ENCODE measurements around the gene RASL10A.

RASL10A gene

DNA sequence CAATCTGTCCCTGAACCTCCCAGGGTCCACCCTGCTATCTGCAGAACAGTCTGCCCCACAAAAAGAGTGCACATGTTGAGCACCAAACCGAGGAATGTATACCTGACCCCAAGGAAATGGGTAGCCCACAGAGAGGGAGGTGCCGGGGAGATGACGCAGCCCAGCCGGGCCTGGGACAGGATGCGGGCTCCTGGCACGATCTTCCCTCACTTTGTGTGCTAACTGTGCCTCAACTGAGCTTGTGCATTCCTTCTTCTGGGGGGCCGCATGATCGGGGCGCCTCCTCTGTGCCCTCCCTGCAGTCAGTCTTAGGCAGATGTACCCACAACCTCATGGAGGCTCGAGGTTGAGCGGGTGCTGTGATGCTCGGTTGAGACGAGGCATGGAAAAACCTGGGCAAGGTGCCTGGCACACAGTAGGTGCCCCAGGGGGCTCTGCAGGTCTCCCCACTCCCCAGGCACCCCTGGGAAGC, 6.7 kb downstream of the RASL10A start:
- Histone ChIP-seq H3K9me3 (ENCODE audit: insufficient read depth, low read depth, low read length) (peaks cover 3% of the 10 kb centered on the region), H3K14ac (ENCODE audit: low read length) (no peak overlapping the region), H3K4me2 (ENCODE audit: low read length) (no peak overlapping the region), H3K27me3 (ENCODE audit: insufficient read depth, low read length) (peaks cover 7% of the 10 kb centered on the region), H2BK5ac (ENCODE audit: low read depth, low read length, poor library complexity) (no peak overlapping the region), H3K4me1 (ENCODE audit: control insufficient read depth in 1 of 2, insufficient read depth in 2 of 2, low read length in 2 of 2) (peaks cover 25 to 33% of the 10 kb centered on the region in 2 experiments), H3K4me3 (ENCODE audit: low read depth, low read length) (no peak overlapping the region), H2BK12ac (ENCODE audit: low read length) (no peak overlapping the region), H2AFZ (ENCODE audit: insufficient read depth, low read length, poor library complexity) (no peak overlapping the region), H4K91ac (ENCODE audit: low read depth, low read length) (no peak overlapping the region), H4K8ac (ENCODE audit: low read depth, low read length) (no peak overlapping the region), H3K18ac (ENCODE audit: low read length) (no peak overlapping the region), H3K9ac (ENCODE audit: low read length) (no peak overlapping the region), H3K79me2 (ENCODE audit: control insufficient read depth, insufficient read depth, low read length, poor library complexity) (peaks cover 5% of the 10 kb centered on the region), H3K79me1 (ENCODE audit: low read length) (peaks cover 14% of the 10 kb centered on the region), H3K23ac (ENCODE audit: low read length) (no peak overlapping the region), H3K36me3 (ENCODE audit: control insufficient read depth in 1 of 2, insufficient read depth in 2 of 2, low read length in 2 of 2) (peaks cover 7 to 9% of the 10 kb centered on the region in 2 experiments), H2BK120ac (ENCODE audit: insufficient read depth, low read length, poor library complexity) (no peak overlapping the region), H4K12ac (ENCODE audit: low read depth, low read length) (no peak overlapping the region), H2AK5ac (ENCODE audit: low read length) (no peak overlapping the region), H3K27ac (ENCODE audit: low read depth, low read length) (no peak overlapping the region), H3K4ac (ENCODE audit: low read depth, low read length) (no peak overlapping the region)
- no CpG with 5 or more reads among the region's 13 CpGs for WGBS (ENCODE audit: extremely low coverage, insufficient coverage, insufficient read length)
- no peak for DNase-seq

DNA sequence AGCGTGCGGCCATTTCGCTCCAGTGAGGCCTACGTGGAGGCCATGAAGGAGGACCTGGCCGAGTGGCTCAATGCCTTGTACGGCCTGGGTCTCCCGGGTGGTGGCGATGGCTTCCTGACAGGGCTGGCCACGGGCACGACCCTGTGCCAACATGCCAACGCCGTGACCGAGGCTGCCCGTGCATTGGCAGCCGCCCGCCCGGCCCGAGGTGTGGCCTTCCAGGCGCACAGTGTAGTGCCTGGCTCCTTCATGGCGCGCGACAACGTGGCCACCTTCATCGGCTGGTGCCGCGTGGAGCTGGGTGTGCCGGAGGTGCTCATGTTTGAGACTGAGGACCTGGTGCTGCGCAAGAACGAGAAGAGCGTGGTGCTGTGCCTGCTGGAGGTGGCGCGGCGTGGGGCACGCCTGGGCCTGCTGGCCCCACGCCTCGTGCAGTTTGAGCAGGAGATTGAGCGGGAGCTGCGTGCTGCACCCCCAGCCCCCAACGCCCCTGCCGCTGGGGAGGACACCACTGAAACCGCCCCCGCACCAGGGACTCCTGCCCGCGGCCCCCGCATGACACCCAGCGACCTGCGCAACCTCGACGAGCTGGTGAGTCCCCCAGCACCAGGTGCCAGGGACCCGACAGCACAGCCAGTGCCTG, 7.2 kb downstream of the RASL10A start:
- H2AK5ac ChIP-seq (ENCODE audit: low read length), result no peak overlapping the region

DNA sequence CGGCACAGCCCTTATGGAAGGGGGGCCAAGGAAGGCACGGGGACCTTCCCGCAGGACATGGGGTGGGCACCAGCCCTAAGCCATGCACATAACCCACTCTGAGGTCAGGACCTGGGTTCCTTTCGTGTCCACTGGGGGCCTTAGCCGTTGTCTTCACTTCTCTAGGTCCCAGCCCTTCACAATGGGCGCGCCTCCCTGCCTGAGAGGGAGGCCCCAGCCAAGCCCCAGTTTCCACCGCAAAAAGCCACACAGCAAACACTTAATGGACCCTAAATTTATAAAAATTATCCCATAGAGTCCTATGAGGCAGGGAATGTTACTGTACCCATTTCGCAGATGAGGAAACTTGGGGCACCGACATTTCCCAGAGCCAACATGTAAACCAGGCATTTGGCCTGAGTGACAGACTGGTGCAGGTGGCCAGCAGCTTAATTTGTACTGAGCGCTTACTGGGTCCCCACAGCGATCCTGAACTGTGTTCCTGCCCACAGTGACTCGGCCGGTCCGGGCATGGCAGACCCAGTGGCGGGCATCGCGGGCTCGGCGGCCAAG, 7.8 kb downstream of the RASL10A start:
- no peak for DNase-seq
- Histone ChIP-seq H2AK5ac (ENCODE audit: low read length) (peak overlapping the region; percentile 96), H4K8ac (ENCODE audit: low read depth, low read length) (peak overlapping the region; percentile 74), H3K27ac (ENCODE audit: low read depth, low read length) (no peak overlapping the region), H2BK120ac (ENCODE audit: insufficient read depth, low read length, poor library complexity) (peak overlapping the region; percentile 89), H3K4me2 (ENCODE audit: low read length) (peak overlapping the region; percentile 86), H3K23ac (ENCODE audit: low read length) (no peak overlapping the region), H3K9ac (ENCODE audit: low read length) (peak overlapping the region; percentile 2), H3K79me2 (ENCODE audit: control insufficient read depth, insufficient read depth, low read length, poor library complexity) (peaks cover 5% of the 10 kb centered on the region), H3K27me3 (ENCODE audit: insufficient read depth, low read length) (no peaks in the 10 kb centered on the region), H3K14ac (ENCODE audit: low read length) (peak overlapping the region; percentile 90), H3K79me1 (ENCODE audit: low read length) (peaks cover 14% of the 10 kb centered on the region), H3K4me1 (ENCODE audit: control insufficient read depth in 1 of 2, insufficient read depth in 2 of 2, low read length in 2 of 2) (peaks cover 25 to 33% of the 10 kb centered on the region in 2 experiments), H3K9me3 (ENCODE audit: insufficient read depth, low read depth, low read length) (no peaks in the 10 kb centered on the region), H3K18ac (ENCODE audit: low read length) (peak overlapping the region; percentile 73), H4K91ac (ENCODE audit: low read depth, low read length) (peak overlapping the region; percentile 86), H4K12ac (ENCODE audit: low read depth, low read length) (peak overlapping the region; percentile 70), H3K4me3 (ENCODE audit: low read depth, low read length) (peak overlapping the region; percentile 74), H2BK12ac (ENCODE audit: low read length) (peak overlapping the region; percentile 83), H2BK5ac (ENCODE audit: low read depth, low read length, poor library complexity) (peak overlapping the region; percentile 60), H3K4ac (ENCODE audit: low read depth, low read length) (peak overlapping the region; percentile 61), H2AFZ (ENCODE audit: insufficient read depth, low read length, poor library complexity) (peak overlapping the region; percentile 46), H3K36me3 (ENCODE audit: control insufficient read depth in 1 of 2, insufficient read depth in 2 of 2, low read length in 2 of 2) (peaks cover 7 to 9% of the 10 kb centered on the region in 2 experiments)
- no CpG with 5 or more reads among the region's 20 CpGs for WGBS (ENCODE audit: extremely low coverage, insufficient coverage, insufficient read length)

More for the DNA sequence above, 7.2 kb downstream of the RASL10A start:
- Histone ChIP-seq H3K4me2 (ENCODE audit: low read length) (no peak overlapping the region), H3K79me2 (ENCODE audit: control insufficient read depth, insufficient read depth, low read length, poor library complexity) (peaks cover 5% of the 10 kb centered on the region), H3K79me1 (ENCODE audit: low read length) (peaks cover 14% of the 10 kb centered on the region), H3K27ac (ENCODE audit: low read depth, low read length) (no peak overlapping the region), H3K4ac (ENCODE audit: low read depth, low read length) (no peak overlapping the region), H3K23ac (ENCODE audit: low read length) (no peak overlapping the region), H3K27me3 (ENCODE audit: insufficient read depth, low read length) (peaks cover 2% of the 10 kb centered on the region), H3K14ac (ENCODE audit: low read length) (no peak overlapping the region), H3K9me3 (ENCODE audit: insufficient read depth, low read depth, low read length) (peaks cover 2% of the 10 kb centered on the region), H4K91ac (ENCODE audit: low read depth, low read length) (no peak overlapping the region), H3K18ac (ENCODE audit: low read length) (peak overlapping the region; percentile 13), H4K12ac (ENCODE audit: low read depth, low read length) (no peak overlapping the region), H2BK5ac (ENCODE audit: low read depth, low read length, poor library complexity) (no peak overlapping the region), H2AFZ (ENCODE audit: insufficient read depth, low read length, poor library complexity) (no peak overlapping the region), H2BK12ac (ENCODE audit: low read length) (no peak overlapping the region), H3K36me3 (ENCODE audit: control insufficient read depth in 1 of 2, insufficient read depth in 2 of 2, low read length in 2 of 2) (peaks cover 7 to 9% of the 10 kb centered on the region in 2 experiments), H2BK120ac (ENCODE audit: insufficient read depth, low read length, poor library complexity) (no peak overlapping the region), H3K4me3 (ENCODE audit: low read depth, low read length) (no peak overlapping the region), H3K9ac (ENCODE audit: low read length) (no peak overlapping the region), H3K4me1 (ENCODE audit: control insufficient read depth in 1 of 2, insufficient read depth in 2 of 2, low read length in 2 of 2) (peaks cover 25 to 33% of the 10 kb centered on the region in 2 experiments), H4K8ac (ENCODE audit: low read depth, low read length) (no peak overlapping the region)
- WGBS (ENCODE audit: extremely low coverage, insufficient coverage, insufficient read length), result no CpG with 5 or more reads among the region's 50 CpGs
- no peak for DNase-seq

DNA sequence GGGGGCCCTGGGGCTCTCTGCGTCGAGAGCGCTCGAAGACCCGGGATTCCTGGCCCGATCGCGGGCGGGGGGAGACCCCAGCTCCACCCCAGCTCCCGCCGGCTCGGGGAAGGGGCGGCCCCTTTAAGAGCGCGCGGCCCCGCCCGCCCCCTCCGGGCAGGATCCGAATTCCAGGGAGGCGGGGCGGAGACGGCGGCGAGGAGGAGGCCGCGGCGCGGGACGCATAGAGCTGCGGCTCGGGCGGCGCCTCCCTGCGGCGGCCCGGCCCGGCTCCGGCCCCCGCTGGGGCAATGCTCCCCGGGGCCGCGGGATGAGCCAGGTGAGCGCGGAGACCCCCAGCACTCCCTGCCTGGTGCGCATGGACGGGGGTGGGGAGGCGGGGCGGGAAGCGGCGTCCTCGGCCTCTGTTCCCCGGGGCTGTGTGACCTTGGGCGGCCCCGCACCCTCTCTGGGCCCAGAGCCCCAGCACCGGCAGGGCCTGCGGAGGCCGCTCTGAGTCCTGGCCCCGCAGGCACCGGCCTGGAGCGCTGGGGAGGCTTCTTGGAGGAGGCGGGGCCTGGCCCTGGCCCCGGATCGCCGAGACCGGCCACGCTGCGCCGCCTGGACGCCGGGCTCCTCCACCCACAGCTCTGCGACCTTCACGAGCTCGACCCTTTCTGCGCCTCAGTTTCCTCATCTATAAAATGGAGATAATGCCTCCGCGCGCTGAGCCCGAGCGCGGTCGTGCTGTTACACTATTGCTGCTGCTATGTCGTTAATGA, 8.5 kb downstream of the RASL10A start:
- peak overlapping the region; percentile 61 for H3K4ac ChIP-seq (ENCODE audit: low read depth, low read length)
- no peaks in the 10 kb centered on the region for H3K27me3 ChIP-seq (ENCODE audit: insufficient read depth, low read length)
- WGBS (ENCODE audit: extremely low coverage, insufficient coverage, insufficient read length), result no CpG with 5 or more reads among the region's 83 CpGs
- H3K4me2 ChIP-seq (ENCODE audit: low read length), result peak overlapping the region; percentile 86
- peak overlapping the region; percentile 59 for H3K9ac ChIP-seq (ENCODE audit: low read length)
- peak overlapping the region; percentile 83 for H2BK12ac ChIP-seq (ENCODE audit: low read length)
- H3K36me3 ChIP-seq (ENCODE audit: control insufficient read depth in 1 of 2, insufficient read depth in 2 of 2, low read length in 2 of 2), result peaks cover 2 to 4% of the 10 kb centered on the region in 2 experiments
- H3K27ac ChIP-seq (ENCODE audit: low read depth, low read length), result peak overlapping the region; percentile 78
- H2BK120ac ChIP-seq (ENCODE audit: insufficient read depth, low read length, poor library complexity), result peak overlapping the region; percentile 91
- H4K91ac ChIP-seq (ENCODE audit: low read depth, low read length), result peak overlapping the region; percentile 95
- H2BK5ac ChIP-seq (ENCODE audit: low read depth, low read length, poor library complexity), result peak overlapping the region; percentile 85
- peaks cover 25 to 33% of the 10 kb centered on the region in 2 experiments for H3K4me1 ChIP-seq (ENCODE audit: control insufficient read depth in 1 of 2, insufficient read depth in 2 of 2, low read length in 2 of 2)
- no peaks in the 10 kb centered on the region for H3K9me3 ChIP-seq (ENCODE audit: insufficient read depth, low read depth, low read length)
- peak overlapping the region; percentile 74 for H3K4me3 ChIP-seq (ENCODE audit: low read depth, low read length)
- peaks cover 5% of the 10 kb centered on the region for H3K79me2 ChIP-seq (ENCODE audit: control insufficient read depth, insufficient read depth, low read length, poor library complexity)
- H3K79me1 ChIP-seq (ENCODE audit: low read length), result peaks cover 14% of the 10 kb centered on the region
- peak; percentile 76 to 89 for DNase-seq
- H4K12ac ChIP-seq (ENCODE audit: low read depth, low read length), result peak overlapping the region; percentile 70
- H2AK5ac ChIP-seq (ENCODE audit: low read length), result peak overlapping the region; percentile 96
- peak overlapping the region; percentile 81 for H4K8ac ChIP-seq (ENCODE audit: low read depth, low read length)
- H3K23ac ChIP-seq (ENCODE audit: low read length), result no peak overlapping the region
- peak overlapping the region; percentile 46 for H2AFZ ChIP-seq (ENCODE audit: insufficient read depth, low read length, poor library complexity)
- peak overlapping the region; percentile 90 for H3K14ac ChIP-seq (ENCODE audit: low read length)
- H3K18ac ChIP-seq (ENCODE audit: low read length), result peak overlapping the region; percentile 73
